Measurements from ENCODE around the gene ATP11A. TPM values are rescaled to one million over a fixed set of nuclear protein-coding genes. Genes with fewer than 3 reads are reported as not detected.

Gene ATP11A
- total and polyA plus RNA-seq, 10 of the 15 experiments (the other 5 are each of a cell fraction or from before 2014, with no cell fraction given), result 1.4 to 69.6 (median 14.4) TPM

DNA sequence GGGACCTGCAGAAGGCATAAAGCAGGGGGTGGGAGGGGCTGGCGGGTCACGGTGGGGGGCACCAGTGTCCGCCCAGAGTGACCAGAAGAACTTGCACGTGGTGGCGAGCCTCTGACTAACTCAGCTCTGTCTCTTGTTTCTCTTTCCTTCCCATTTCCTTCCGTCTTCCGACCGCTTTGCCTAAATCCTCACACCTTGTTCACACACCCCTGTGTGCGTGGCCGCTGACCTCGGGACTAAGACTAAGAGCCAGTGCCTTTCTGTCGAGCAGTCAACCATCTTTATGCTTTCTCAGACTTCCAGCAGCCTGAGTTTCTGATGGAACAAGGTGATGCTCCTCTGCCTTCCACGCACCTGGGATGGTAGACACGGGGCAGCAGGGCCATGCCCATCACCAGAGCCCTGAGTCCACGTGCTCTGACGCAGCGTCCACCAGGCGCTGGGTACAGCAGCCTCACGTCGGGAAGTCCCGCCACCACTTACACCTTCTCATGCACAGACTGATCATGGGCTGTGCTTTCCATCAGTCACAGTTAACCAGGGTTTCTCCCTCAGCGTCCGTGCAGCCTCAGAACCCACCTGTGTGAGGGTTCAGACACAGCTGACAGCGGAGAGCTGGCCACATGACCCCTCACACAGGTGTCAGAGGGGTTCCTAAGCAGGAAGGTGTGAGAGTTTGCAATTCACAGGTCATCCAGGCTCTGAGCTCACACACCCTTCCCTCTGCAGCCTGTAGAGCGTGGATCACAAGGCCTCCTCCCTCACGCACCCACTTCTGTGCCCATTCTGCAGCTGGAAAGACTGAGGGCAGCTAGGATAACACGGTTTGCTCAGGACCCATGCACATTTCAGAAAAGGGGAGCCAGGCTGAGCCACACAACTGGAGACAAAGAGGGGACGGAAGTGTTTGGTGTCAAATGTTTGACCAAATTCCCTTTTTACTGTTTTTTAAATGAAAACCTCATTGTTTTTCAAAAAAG, 188.4 kb downstream of the ATP11A start:
- intact Hi-C loops (cut with micrococcal nuclease; ENCODE audit: unreplicated experiment) (no loop called here), in situ Hi-C loops (cut with MboI) (no loop called here)
- no peaks in the 10 kb centered on the region for H3K27me3 ChIP-seq (replicated peaks in 1 of 2; ENCODE audit: control insufficient read depth in 2 of 2, insufficient read depth in 2 of 2, low read length in 1 of 2)
- RAD21 ChIA-PET (ENCODE audit: unreplicated experiment), result no interaction called here
- no peak overlapping the region for H3K4me3 ChIP-seq
- peaks cover 3 to 5% of the 10 kb centered on the region in 2 experiments; a peak in 3 of 4 replicates for H3K36me3 ChIP-seq (ENCODE audit: control insufficient read depth in 2 of 2, insufficient read depth in 2 of 2, low read length in 1 of 2)
- ATAC-seq (no peak), DNase-seq (ENCODE audit: low read depth, low spot score) (no peak), FAIRE-seq (no peak)
- H4K20me1 ChIP-seq (ENCODE audit: control insufficient read depth, insufficient read depth), result no peaks in the 10 kb centered on the region
- H3K79me2 ChIP-seq (ENCODE audit: control insufficient read depth, insufficient read depth, low read length), result no peaks in the 10 kb centered on the region
- H3K4me2 ChIP-seq (ENCODE audit: control insufficient read depth, insufficient read depth), result no peak overlapping the region
- SMC1A ChIA-PET (ENCODE audit: uncharacterized antibody, unreplicated experiment), result no interaction called here
- no peak overlapping the region for H3K27ac ChIP-seq (ENCODE audit: control insufficient read depth, insufficient read depth)
- H3K9ac ChIP-seq (ENCODE audit: control insufficient read depth, insufficient read depth, low read length), result no peak overlapping the region
- POLR2A ChIA-PET, result no interaction called here
- CTCF ChIA-PET, result interaction anchor here (1.3 kb wide), 1 partner anchor 238 kb away, joined by 6 read pairs; no protein-coding TSS in a partner anchor
- no peaks in the 10 kb centered on the region for H3K9me3 ChIP-seq (replicated peaks; ENCODE audit: control insufficient read depth, insufficient read depth, low read length)
- BruUV-seq (replicated peaks), result no TSS peak
- peaks cover 6% of the 10 kb centered on the region for H3K4me1 ChIP-seq (ENCODE audit: control insufficient read depth, insufficient read depth, low read length)
- WGBS (ENCODE audit: insufficient coverage, insufficient replicate concordance, low lambda C conversion rate, missing lambda C conversion rate), result 92% methylated on average over 26 of the region's 28 CpGs
- H2AFZ ChIP-seq (ENCODE audit: control insufficient read depth, low read depth, low read length), result no peak overlapping the region
- TF ChIP-seq LARP7 (IDR thresholded peaks at IDR 0.05), result no peak
- TF ChIP-seq CEBPB (IDR thresholded peaks at IDR 0.05; ENCODE audit: borderline replicate concordance in 1 of 2, low read depth in 2 of 2, low read length in 2 of 2), result no peak
- no peak for TF ChIP-seq ZNF274 (IDR thresholded peaks at IDR 0.05; ENCODE audit: insufficient read depth, insufficient read length)
- TF ChIP-seq, protein P1, sequence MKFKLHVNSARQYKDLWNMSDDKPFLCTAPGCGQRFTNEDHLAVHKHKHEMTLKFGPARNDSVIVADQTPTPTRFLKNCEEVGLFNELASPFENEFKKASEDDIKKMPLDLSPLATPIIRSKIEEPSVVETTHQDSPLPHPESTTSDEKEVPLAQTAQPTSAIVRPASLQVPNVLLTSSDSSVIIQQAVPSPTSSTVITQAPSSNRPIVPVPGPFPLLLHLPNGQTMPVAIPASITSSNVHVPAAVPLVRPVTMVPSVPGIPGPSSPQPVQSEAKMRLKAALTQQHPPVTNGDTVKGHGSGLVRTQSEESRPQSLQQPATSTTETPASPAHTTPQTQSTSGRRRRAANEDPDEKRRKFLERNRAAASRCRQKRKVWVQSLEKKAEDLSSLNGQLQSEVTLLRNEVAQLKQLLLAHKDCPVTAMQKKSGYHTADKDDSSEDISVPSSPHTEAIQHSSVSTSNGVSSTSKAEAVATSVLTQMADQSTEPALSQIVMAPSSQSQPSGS (IDR thresholded peaks at IDR 0.05; ENCODE audit: low read length), result no peak
- TF ChIP-seq MTA3 (IDR thresholded peaks at IDR 0.05; ENCODE audit: borderline replicate concordance, low read length), result no peak
- no peak for TF ChIP-seq POLR2AphosphoS5 (IDR thresholded peaks at IDR 0.05; ENCODE audit: low read length)
- TF ChIP-seq GATAD2B (conservative IDR thresholded peaks at IDR 0.05; ENCODE audit: low read depth), result no peak
- TF ChIP-seq, protein P2, sequence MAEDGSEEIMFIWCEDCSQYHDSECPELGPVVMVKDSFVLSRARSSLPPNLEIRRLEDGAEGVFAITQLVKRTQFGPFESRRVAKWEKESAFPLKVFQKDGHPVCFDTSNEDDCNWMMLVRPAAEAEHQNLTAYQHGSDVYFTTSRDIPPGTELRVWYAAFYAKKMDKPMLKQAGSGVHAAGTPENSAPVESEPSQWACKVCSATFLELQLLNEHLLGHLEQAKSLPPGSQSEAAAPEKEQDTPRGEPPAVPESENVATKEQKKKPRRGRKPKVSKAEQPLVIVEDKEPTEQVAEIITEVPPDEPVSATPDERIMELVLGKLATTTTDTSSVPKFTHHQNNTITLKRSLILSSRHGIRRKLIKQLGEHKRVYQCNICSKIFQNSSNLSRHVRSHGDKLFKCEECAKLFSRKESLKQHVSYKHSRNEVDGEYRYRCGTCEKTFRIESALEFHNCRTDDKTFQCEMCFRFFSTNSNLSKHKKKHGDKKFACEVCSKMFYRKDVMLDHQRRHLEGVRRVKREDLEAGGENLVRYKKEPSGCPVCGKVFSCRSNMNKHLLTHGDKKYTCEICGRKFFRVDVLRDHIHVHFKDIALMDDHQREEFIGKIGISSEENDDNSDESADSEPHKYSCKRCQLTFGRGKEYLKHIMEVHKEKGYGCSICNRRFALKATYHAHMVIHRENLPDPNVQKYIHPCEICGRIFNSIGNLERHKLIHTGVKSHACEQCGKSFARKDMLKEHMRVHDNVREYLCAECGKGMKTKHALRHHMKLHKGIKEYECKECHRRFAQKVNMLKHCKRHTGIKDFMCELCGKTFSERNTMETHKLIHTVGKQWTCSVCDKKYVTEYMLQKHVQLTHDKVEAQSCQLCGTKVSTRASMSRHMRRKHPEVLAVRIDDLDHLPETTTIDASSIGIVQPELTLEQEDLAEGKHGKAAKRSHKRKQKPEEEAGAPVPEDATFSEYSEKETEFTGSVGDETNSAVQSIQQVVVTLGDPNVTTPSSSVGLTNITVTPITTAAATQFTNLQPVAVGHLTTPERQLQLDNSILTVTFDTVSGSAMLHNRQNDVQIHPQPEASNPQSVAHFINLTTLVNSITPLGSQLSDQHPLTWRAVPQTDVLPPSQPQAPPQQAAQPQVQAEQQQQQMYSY (CRISPR knock-in tag; IDR thresholded peaks at IDR 0.05), result no peak
- TF ChIP-seq BHLHE40 (IDR thresholded peaks at IDR 0.05; ENCODE audit: borderline replicate concordance in 1 of 2, low read depth in 2 of 2, low read length in 1 of 2), result no peak
- TF ChIP-seq CBFB (IDR thresholded peaks at IDR 0.05; ENCODE audit: low read depth), result no peak
- TF ChIP-seq HDAC2 (IDR thresholded peaks at IDR 0.05), result no peak
- no peak for TF ChIP-seq SP1 (IDR thresholded peaks at IDR 0.05; ENCODE audit: low read depth, low read length)
- TF ChIP-seq, protein P3, sequence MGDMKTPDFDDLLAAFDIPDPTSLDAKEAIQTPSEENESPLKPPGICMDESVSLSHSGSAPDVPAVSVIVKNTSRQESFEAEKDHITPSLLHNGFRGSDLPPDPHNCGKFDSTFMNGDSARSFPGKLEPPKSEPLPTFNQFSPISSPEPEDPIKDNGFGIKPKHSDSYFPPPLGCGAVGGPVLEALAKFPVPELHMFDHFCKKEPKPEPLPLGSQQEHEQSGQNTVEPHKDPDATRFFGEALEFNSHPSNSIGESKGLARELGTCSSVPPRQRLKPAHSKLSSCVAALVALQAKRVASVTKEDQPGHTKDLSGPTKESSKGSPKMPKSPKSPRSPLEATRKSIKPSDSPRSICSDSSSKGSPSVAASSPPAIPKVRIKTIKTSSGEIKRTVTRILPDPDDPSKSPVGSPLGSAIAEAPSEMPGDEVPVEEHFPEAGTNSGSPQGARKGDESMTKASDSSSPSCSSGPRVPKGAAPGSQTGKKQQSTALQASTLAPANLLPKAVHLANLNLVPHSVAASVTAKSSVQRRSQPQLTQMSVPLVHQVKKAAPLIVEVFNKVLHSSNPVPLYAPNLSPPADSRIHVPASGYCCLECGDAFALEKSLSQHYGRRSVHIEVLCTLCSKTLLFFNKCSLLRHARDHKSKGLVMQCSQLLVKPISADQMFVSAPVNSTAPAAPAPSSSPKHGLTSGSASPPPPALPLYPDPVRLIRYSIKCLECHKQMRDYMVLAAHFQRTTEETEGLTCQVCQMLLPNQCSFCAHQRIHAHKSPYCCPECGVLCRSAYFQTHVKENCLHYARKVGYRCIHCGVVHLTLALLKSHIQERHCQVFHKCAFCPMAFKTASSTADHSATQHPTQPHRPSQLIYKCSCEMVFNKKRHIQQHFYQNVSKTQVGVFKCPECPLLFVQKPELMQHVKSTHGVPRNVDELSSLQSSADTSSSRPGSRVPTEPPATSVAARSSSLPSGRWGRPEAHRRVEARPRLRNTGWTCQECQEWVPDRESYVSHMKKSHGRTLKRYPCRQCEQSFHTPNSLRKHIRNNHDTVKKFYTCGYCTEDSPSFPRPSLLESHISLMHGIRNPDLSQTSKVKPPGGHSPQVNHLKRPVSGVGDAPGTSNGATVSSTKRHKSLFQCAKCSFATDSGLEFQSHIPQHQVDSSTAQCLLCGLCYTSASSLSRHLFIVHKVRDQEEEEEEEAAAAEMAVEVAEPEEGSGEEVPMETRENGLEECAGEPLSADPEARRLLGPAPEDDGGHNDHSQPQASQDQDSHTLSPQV (IDR thresholded peaks at IDR 0.05), result no peak

All from GM12878 (cell line).